Measurements from ENCODE around the gene POU6F2. TPM values are rescaled to one million over a fixed set of nuclear protein-coding genes. Genes with fewer than 3 reads are reported as not detected.

The POU6F2 gene
- total RNA-seq, 6 donors from 2014 or later, result under 0.01 to 1.4 (median 0.24) TPM; not detected in 2

GRCh38 chr7:39228946-39229345 lies 251.2 kb downstream of the POU6F2 start:
- TF ChIP-seq, protein P1, sequence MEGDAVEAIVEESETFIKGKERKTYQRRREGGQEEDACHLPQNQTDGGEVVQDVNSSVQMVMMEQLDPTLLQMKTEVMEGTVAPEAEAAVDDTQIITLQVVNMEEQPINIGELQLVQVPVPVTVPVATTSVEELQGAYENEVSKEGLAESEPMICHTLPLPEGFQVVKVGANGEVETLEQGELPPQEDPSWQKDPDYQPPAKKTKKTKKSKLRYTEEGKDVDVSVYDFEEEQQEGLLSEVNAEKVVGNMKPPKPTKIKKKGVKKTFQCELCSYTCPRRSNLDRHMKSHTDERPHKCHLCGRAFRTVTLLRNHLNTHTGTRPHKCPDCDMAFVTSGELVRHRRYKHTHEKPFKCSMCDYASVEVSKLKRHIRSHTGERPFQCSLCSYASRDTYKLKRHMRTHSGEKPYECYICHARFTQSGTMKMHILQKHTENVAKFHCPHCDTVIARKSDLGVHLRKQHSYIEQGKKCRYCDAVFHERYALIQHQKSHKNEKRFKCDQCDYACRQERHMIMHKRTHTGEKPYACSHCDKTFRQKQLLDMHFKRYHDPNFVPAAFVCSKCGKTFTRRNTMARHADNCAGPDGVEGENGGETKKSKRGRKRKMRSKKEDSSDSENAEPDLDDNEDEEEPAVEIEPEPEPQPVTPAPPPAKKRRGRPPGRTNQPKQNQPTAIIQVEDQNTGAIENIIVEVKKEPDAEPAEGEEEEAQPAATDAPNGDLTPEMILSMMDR (IDR thresholded peaks at IDR 0.05), result no peak
- no peak for TF ChIP-seq POLR2A (IDR thresholded peaks at IDR 0.05)
- TF ChIP-seq EP300 (IDR thresholded peaks at IDR 0.05), result no peak
- TF ChIP-seq POLR2AphosphoS5 (IDR thresholded peaks at IDR 0.05), result no peak
- no peaks in the 10 kb centered on the region for H3K9me3 ChIP-seq
- no peak for ATAC-seq (ENCODE audit: low FRiP score in 2 of 2)
- 45 to 58% methylated on average over 3 of the region's 3 CpGs for WGBS, 2 donors
- DNase-seq, result no peak
- no peaks in the 10 kb centered on the region for H3K36me3 ChIP-seq
- H3K27ac ChIP-seq, result no peak overlapping the region
- no peak overlapping the region for H3K4me3 ChIP-seq
- no peaks in the 10 kb centered on the region for H3K4me1 ChIP-seq
- H3K27me3 ChIP-seq, result no peaks in the 10 kb centered on the region

DNA sequence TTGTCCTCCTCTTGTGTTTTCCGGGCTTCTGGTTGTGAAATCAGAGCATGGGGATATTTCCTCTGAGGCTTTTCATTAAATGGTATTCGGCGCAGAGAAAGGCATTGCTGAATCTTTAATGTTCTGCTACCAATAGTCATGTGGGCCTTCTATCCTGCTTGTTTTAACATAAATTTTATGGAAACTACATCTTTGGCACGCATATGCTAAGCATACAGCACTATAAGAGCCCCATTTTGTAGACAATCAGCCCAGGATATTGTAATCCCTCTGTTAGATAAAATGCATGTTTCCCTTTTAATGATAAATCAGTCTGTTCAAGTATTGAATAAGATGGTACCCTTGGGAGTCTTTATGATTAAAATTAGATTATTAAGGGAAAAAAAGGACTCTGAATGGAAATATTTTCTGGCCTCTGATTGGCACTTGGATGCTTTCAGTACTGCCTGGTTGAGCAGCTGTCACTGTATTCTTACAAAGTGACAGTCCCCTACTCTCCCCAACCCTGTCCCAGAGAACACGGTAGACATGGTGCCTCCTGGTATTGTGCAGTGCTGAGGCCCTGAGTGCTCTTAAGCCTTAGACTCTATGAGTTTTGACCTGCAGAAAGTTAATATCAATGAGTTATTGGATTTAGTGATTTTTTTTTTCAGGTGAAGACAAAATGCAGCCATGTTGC lies 256.3 kb downstream of the POU6F2 start:
- TF ChIP-seq, protein P1 (IDR thresholded peaks at IDR 0.05), result no peak
- TF ChIP-seq POLR2A (IDR thresholded peaks at IDR 0.05) (no peak), EP300 (IDR thresholded peaks at IDR 0.05) (no peak), POLR2AphosphoS5 (IDR thresholded peaks at IDR 0.05) (no peak)
- WGBS, 2 donors, result 89 to 94% methylated on average over 5 of the region's 5 CpGs
- no peak overlapping the region for H3K4me3 ChIP-seq
- ATAC-seq (ENCODE audit: low FRiP score in 2 of 2) (no peak), DNase-seq (no peak)
- no peaks in the 10 kb centered on the region for H3K9me3 ChIP-seq
- H3K4me1 ChIP-seq, result no peaks in the 10 kb centered on the region
- no peak overlapping the region for H3K27ac ChIP-seq
- no peaks in the 10 kb centered on the region for H3K36me3 ChIP-seq
- no peaks in the 10 kb centered on the region for H3K27me3 ChIP-seq

DNA sequence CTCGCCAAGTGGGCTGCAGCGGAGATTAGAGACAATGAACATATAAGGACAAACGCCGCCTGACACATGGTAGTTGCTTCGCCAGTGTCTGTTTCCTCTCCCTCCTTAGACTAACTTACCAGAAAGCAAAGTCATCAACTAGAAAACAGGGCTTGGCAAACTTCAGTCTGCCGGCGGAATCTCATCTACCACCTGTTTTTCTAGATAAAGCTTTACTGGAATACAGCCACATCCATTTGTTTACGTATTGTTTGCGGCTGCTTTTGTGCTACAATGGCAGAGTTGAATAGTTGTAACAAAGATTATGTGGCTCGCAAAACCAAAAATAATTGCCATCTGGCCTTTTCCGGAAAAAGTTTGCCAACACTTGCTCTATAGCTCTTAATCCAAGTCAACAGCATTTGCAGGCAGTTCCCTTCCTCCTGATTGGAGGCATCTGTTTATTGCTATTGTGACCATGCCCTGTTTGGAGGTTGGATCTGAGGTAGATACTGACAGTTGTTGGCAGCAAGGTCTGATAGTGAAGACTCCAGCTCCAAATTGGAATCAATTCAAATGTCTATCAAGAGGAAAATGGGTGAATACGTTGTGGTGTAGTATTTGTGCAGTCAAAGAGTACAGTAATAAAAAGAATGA lies 260.6 kb downstream of the POU6F2 start:
- Histone ChIP-seq H3K27ac (no peak overlapping the region), H3K9me3 (no peaks in the 10 kb centered on the region), H3K4me3 (no peak overlapping the region), H3K4me1 (no peaks in the 10 kb centered on the region), H3K36me3 (no peaks in the 10 kb centered on the region), H3K27me3 (no peaks in the 10 kb centered on the region)
- TF ChIP-seq, protein P1 (IDR thresholded peaks at IDR 0.05), result no peak
- no peak for TF ChIP-seq POLR2A (IDR thresholded peaks at IDR 0.05)
- TF ChIP-seq EP300 (IDR thresholded peaks at IDR 0.05), result no peak
- TF ChIP-seq POLR2AphosphoS5 (IDR thresholded peaks at IDR 0.05), result no peak
- WGBS, 2 donors, result 78 to 80% methylated on average over 12 of the region's 12 CpGs
- DNase-seq (no peak), ATAC-seq (ENCODE audit: low FRiP score in 2 of 2) (no peak)

DNA sequence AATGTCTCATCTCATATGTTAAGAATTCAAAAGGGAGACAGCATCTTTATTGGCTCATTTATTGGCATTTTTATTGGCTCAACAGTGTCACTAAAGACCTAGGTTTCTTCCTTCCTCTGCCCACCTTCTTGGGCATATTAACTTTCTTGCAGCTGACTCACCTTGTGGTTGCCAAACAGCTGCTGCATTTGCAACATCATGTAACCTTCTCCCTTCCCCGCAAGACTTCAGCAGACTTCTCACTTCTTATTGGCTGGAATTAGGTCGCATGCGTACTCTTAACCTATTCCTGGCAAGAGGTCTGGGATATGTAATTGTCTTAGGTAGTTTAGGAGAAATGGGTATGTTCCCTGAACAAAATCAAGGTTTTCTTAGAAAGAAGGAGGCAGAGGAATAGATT lies 263.2 kb downstream of the POU6F2 start:
- 77 to 93% methylated on average over 3 of the region's 3 CpGs for WGBS, 2 donors
- no peak for DNase-seq
- no peak for ATAC-seq (ENCODE audit: low FRiP score in 2 of 2)
- Histone ChIP-seq H3K27me3 (no peaks in the 10 kb centered on the region), H3K4me1 (no peaks in the 10 kb centered on the region), H3K36me3 (no peaks in the 10 kb centered on the region), H3K9me3 (no peaks in the 10 kb centered on the region), H3K27ac (no peak overlapping the region), H3K4me3 (no peak overlapping the region)
- TF ChIP-seq, protein P1 (IDR thresholded peaks at IDR 0.05), result no peak
- TF ChIP-seq POLR2A (IDR thresholded peaks at IDR 0.05) (no peak), POLR2AphosphoS5 (IDR thresholded peaks at IDR 0.05) (no peak), EP300 (IDR thresholded peaks at IDR 0.05) (no peak)

Data from upper lobe of left lung (tissue), 6 donors.